GM19372 (cell line): ENCODE data around the gene METTL27.
"Not testable (repeated sequence)": the region's sequence is repeated elsewhere in the genome, so short reads cannot be mapped to it uniquely, and the experiment has no call there.

Source experiments
- ATAC-seq: cut with Tn5 transposase; IDR thresholded peaks from one replicate; pipeline ENCODE4 v1.9.1; 2021; ENCODE audit warnings: mild to moderate bottlenecking, low read depth, moderate library complexity; ENCODE audit not compliant: unreplicated experiment

The METTL27 gene

DNA sequence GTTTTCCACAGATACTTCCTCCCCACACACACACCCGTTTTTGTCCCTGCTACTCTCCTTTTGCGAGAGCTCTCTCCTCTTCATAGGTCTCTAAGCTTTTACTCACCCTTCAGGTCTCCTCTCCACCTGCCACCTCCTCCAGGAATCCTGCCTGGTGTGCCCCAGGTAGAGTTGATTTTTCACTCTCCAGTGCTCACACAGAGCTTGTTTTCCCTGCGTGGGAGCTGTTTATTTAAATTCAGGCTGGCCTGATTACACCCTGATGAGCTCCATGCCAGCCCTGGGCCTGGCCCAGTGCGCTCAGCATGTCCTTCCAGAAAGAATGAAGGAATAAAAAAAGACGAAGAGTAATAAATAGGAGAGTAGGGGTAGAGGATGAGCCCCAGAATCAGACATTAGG, 19.1 kb downstream of the METTL27 start:
- no peak for ATAC-seq

DNA sequence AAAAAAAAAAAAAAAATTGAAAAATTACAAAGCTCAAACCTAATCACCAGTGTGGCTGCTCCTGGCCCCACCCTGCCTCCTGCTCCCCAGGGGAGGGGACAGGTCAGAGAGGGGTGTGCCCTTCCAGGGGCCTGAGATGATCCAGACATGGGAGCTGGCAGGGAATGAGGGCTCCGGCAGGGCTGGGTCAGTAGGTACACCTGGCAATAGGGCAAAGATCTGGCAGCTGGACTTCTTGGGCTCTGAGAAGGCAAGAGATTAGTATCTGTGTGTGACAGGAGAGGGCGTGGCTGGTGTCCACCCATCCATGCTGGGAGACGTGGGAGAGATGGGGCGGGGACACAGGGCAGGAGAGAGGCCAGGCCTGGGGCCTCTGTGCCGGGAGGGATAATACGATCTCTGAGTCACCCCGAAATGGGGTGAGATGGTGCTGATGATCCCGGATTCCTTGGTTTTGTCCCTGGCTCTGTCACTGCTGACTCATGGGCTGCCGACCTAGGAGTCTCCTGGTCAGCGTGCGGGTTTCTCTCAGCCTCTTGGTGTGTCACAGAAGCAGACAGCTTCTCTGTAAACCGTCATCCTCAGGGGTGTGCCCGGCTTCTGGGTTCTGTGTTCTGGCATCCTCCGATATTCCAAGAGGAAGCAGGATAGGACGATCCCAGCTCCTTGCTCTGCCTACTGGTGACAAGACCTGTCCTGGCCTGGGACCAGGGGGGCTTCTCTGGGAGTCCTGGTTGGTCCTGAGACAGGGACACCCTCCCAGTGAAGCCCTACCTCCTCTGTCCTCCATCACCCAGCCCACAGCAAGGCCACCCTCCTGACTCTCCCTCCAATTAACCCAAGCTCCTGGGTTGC, 19.8 kb downstream of the METTL27 start:
- ATAC-seq = no peak

DNA sequence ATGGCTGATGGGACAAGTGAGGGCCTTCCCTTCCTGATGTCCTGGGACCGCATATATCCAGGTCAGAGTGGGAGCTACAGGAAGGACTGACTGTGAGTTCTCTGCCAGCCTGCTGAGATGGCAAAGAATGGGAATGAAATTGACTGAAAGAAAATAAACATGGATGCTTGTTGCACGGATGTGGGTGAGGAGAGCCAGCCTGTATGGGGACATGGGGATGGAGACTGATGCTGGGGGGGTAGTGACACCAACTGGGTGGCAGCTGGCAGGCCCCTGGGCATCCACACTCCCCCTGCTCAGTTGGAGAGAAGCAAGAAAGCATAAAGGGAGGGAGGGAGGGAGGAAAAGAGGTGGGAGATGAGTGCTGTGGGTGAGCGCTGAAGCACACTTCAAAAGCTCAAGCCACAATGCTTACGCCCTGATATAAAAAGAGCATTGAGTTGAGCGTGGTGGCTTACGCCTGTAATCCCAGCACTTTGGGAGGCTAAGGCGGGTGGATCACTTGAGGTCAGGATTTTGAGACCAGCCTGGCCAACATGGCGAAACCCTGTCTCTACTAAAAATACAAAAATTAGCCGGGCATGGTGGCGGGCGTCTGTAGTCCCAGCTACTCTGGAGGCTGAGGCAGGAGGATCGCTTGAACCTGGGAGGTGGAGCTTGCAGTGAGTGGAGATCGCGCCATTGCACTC, 20.6 kb downstream of the METTL27 start:
- not testable (repeated sequence) for ATAC-seq

DNA sequence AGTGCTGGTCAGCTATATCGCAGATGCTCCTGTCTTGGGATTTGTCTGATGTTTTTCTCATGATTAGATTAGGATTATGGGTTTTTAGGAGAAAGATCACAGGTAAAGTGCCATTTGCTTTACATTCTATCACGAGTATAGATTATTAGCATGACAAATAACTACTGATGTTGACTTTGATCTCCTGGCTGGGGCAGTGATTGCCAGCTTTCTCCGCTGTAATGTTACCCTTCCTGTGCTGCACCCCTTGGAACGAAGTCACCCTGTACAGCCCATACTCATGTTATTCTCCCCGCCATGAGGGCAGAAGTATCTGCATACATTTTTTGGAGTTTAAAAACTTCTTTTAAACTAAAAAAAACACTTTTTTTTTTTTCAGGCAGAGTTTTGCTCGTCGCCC, 22.3 kb downstream of the METTL27 start:
- no peak for ATAC-seq

DNA sequence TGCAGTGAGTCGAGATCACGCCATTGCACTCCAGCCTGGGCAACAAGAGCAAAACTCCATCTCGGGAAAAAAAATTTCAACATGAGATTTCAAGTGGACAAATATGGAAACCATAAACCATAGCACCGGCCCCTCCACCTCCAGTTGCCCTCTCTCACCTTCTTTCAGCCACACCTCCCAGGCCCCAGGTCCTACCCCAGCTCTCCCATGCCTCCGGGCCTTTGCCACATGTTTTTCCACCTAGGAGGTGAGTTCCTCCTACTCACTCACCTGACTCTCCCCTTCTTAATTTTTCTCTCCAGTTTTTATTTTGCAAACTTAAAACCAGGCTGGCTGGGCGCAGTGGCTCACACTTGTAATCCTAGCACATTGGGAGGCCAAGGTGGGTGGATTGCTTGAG, 25.2 kb downstream of the METTL27 start:
- ATAC-seq = no peak

DNA sequence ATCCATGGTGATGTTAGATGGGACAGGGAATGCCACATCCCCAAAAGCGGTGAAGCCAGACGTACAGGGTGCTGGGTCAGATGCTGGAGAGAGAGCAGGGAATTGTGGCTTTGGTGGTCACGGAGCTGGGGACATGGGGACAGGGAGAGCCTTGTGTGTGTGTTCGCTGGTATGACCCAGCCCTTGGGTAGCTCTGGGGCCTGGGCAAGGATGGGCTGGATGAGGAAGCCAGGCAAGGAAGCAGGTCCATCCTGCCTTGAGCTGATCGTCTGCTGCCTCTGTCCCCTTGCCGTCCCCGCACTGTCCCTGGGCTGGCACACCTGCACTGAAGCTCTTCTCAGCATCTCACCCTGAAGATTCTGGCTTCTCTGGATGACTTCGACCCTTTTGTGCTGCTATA, 26.9 kb downstream of the METTL27 start:
- no peak for ATAC-seq

DNA sequence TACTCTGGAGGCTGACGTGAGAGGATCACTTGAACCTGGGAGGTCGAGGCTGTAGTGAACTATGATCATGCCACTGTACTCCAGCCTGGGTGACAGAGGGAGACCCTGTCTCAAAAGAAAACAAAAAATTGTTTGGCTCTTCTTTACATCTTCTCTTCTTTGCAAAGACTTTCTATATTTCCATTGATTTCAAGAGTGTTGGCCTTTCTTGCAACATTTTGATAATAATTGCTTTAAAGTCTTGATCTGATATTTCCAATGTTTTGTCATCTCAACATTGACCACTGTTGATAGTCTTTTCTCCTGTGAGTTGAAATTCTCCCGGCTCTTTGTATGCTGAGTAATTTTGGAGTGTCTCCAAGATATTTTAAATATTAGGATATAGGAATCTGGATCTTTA, 29.3 kb downstream of the METTL27 start:
- no peak for ATAC-seq

DNA sequence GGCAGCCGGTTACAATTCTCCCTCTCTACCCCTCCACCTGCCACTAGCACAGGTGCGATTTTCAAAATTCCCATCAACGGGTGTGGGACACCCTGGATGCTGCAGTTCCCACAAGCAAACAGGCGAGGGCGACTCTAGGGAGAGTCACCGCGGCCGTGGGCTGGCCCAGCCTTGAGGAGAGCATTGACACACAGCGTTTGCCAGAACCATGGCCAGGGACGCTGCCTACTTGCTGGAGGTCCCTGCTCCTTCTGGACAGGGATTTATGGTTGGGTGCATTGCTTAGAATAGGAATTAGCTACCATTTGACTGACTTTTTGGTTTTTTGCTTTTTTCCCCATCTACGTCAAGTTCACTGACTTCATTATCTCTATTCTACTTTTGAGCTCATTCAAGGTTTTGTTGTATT, 30.6 kb downstream of the METTL27 start:
- ATAC-seq = no peak

DNA sequence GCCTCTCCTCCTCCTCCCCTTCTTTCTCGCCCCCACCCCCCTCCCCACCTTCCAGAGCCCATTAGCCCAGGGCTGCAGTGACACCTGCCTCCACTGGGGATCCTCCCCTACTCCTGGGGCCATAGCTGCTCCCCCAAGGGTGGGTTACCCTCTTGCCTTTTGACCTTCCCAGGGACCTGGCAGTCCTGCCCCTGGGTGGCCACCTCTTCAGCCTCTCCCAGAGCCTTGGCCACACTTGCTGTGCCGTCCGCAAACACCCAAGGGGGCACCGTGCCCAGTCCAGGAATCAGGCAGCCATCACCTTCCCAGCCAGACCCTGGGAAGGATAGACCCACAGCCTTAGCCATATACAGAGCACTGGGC, 31.3 kb downstream of the METTL27 start:
- ATAC-seq = no peak

DNA sequence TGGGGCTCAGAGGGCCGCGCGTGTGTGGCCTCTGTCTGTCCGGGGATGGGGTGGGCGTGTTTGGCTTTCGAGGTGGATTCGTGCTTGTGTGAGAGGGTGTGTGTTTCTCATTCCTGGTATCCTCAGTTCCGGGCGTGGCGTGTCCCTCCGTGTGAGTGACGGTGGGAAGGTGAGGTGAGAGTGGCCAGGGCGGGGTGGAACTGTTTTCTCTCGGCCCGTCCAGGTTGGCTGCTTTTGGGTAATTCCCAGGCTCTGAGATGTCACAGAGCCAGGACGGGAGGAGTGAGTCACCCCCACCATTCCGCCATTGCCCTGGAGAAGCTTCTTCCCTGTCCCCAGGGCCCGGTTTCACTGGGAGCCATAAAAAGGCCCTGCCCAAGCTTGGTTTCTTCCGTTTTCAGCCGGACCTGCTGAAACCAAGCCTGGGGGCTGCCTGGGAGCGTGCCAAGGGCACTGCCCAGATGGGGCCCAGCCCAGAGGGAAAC, 32.8 kb downstream of the METTL27 start:
- no peak for ATAC-seq

DNA sequence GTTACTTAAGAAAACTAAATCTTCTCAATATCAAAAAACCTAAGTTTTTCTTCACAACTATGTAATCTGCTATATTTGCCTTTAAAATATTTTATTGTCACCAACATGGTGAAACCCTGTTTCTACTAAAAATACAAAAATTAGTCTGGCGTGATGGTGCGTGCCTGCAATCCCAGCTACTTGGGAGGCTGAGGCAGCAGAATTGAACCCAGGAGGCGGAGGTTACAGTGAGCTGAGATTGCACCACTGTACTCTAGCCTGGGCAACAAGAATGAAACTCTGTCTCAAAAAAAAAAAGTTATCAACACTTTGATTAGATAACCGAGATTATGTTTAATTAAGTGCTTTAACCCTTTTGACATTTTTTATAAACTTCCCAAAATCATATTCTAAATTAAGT, 39.9 kb downstream of the METTL27 start:
- no peak for ATAC-seq

DNA sequence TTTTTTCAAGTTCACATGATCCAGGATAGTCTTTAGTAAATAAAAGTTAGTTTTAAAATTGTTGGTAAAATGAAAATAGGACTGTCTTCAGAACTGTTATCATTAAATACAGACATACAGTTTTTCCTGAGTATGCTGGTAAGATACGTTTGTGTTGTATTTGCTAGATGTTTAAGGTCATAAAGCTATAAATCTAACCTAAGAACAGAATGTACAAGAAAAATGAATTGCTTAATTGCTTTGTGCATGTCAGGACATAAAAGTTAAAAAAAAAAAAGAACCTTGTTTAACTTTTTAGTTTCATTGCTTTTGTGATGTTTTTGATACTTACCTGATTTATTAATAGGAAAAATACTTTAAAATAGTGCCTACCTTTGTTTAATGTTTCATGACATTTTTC, 40.7 kb downstream of the METTL27 start:
- no peak for ATAC-seq

DNA sequence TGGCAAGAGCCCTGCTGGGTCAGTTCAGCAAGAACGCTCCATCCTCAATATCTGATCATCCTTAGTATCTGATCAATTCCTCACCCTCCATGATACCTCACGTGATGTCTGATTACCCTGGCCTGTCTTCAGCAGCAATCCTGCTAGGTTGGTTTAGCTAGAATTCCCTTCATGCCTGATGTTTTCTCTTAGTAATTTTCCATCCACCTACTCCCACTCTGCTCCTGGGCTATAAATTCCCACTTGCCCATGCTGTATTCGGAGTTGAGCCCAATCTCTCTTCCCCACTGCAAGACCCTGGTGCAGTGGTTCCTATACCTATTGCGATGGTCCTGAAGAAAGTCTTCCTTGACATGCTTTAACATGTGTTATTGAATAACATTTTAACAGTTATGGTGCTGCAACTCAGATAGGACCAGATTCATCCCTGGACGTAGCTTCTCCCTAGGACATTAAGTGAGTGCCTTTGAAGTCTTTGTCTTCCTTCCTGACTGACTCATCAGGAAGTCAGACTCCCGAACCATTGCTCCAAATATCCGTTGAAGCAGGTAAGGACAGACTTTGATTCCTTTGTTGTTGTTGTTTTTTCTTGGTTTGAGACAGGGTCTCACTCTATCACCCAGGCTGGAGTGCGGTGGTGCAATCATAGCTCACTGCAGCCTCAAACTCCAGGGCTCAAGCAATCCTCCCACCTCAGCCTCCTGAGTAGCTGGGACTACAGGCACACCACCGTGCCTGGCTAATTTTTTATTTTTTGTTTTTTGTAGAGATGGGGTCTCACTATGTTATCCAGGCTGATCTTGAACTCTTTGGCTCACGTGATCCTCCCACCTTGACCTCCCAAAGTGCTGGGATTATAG, 42.8 kb downstream of the METTL27 start:
- no peak for ATAC-seq

DNA sequence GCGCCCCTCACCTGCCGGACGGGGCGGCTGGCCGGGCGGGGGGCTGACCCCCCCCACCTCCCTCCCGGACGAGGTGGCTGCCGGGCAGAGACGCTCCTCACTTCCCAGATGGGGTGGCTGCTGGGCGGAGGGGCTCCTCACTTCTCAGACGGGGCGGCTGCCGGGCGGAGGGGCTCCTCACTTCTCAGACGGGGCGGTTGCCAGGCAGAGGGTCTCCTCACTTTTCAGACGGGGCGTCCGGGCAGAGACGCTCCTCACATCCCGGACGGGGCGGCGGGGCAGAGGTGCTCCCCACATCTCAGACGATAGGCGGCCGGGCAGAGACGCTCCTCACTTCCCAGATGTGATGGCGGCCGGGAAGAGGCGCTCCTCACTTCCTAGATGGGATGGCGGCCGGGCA, 45.1 kb downstream of the METTL27 start:
- not testable (repeated sequence) for ATAC-seq

DNA sequence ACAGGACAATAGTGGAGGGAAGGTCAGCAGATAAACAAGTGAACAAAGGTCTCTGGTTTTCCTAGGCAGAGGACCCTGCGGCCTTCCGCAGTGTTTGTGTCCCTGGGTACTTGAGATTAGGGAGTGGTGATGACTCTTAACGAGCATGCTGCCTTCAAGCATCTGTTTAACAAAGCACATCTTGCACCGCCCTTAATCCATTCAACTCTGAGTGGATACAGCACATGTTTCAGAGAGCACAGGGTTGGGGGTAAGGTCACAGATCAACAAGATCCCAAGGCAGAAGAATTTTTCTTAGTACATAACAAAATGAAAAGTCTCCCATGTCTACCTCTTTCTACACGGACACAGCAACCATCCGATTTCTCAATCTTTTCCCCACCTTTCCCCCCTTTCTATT, 45.7 kb downstream of the METTL27 start:
- ATAC-seq = not testable (repeated sequence)

DNA sequence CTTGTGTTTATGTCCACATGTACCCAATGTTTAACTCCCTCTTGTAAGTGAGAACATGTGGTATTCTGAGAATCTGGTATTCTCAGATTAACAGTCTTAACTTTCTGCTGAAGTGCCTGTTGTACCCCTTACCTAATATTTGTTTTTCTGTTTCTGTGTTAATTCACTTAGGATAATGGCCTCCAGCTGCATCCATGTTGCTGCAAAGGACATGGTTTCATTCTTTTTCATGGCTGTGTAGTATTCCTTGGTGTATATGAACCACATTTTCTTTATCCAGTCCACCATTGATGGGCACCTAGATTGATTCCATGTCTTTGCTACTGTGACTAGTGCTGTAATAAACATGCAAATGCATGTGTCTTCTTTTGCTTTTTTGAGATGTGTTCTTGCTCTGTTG, 47.1 kb downstream of the METTL27 start:
- ATAC-seq = not testable (repeated sequence)

DNA sequence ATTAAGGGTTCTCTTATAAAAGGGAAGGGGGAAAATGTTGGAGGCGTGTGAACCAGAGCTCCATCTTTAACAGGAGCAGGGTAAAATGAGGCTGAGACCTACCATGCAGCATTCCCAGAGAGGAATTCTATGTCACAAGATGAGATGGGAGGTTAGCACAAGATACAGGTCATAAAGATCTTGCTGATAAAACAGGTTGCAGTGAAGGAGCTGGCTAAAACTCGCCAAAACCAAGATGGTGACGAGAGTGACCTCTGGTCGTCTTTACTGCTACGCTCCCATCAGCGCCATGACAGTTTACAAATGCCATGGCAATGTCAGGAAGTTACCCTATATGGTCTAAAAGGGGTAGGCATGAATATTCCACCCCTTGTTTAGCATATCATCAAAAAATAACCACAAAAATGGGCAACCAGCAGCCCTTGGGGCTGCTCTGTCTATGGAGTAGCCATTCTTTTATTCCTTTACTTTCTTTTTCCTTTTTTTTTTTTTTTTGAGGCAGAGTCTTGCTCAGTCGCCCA, 51.1 kb downstream of the METTL27 start:
- ATAC-seq = not testable (repeated sequence)

DNA sequence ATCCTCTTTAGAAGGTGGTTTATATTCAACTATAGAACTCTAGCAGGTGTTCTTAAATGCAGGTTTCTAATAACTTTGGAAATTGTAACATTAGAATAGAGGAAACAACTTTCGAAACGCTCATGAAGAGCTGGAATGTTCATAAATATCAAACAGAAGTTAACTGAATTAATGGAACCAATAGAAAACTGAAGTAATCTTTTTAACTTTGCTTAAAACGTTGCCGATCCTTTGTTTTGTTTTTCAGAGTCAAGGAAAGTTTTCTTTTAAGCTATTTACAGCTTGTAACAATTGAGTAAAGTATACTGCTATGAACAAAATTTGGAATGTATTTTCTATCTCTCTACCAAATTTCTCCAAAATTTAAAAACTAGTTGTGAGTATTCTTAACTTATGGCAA, 53.3 kb downstream of the METTL27 start:
- ATAC-seq = no peak

DNA sequence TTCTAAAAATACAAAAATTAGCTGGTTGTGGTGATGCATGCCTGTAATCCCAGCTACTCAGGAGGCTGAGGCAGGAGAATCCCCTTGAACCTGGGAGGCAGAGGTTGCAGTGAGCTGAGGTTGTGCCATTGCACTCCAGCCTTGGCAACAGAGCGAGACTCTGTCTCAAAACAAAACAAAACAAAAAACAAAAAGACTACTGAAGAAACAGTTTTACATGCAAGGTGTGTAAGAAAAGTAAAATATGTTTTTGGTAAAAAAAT, 54.6 kb downstream of the METTL27 start:
- ATAC-seq = not testable (repeated sequence)

DNA sequence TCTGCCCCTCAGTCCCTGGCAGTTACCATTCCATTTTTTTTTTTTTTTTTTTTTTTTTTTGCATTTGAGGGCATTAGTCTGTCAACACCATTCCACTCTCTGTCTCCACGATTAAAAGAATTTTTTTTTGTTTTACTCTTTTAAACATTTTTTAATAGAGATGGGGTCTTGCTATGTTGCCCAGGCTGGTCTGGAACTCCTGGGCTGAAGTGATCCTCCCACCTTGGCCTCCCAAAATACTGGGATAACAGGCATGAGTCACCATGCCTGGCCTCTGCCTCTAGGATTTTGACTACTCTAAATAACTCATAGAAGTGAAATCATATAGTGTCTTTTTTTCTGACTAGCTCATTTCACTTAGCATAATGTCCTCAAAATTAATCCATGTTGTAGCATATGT, 55.7 kb downstream of the METTL27 start:
- ATAC-seq = no peak
